ENCODE results near the gene PIP4K2C. TPM values are rescaled to one million over a fixed set of nuclear protein-coding genes. Genes with fewer than 3 reads are reported as not detected.

PIP4K2C gene
- total and polyA plus RNA-seq, 5 donors from 2014 or later, result 24.6 to 38.6 (median 32.1) TPM

GRCh38 chr12:57609101-57609780, 18.2 kb downstream of the PIP4K2C start:
- Histone ChIP-seq H3K4me1 (ENCODE audit: control insufficient read depth, insufficient read depth, low read length, poor library complexity, severe bottlenecking) (peaks cover 31% of the 10 kb centered on the region), H3K27me3 (ENCODE audit: control insufficient read depth, insufficient read depth, low read length) (peaks cover 3% of the 10 kb centered on the region), H3K27ac (ENCODE audit: insufficient read depth, low read length, poor library complexity, severe bottlenecking) (no peak overlapping the region), H3K36me3 (ENCODE audit: control insufficient read depth, insufficient read depth, low read length) (peaks cover 2% of the 10 kb centered on the region), H3K9me3 (ENCODE audit: control insufficient read depth in 2 of 2, low read length in 2 of 2) (no peaks in the 10 kb centered on the region), H3K4me3 (ENCODE audit: low read depth, low read length) (no peak overlapping the region)
- peaks cover 0 to 33% (median 4%) of the 10 kb centered on the region in 4 donors for H3K4me1 Mint-ChIP-seq
- peaks cover 33% of the 10 kb centered on the region for H3K27me3 Mint-ChIP-seq
- no peak for ATAC-seq (ENCODE audit: low read depth in 2 of 2)
- H3K36me3 Mint-ChIP-seq, result peaks cover 5% of the 10 kb centered on the region
- H3K27ac Mint-ChIP-seq, result no peak overlapping the region
- no peak for DNase-seq
- H3K4me3 Mint-ChIP-seq, result peak overlapping the region in 1 of 4 donors; percentile 24
- H3K9me3 Mint-ChIP-seq, result peaks cover 0 to 4% (median 0%) of the 10 kb centered on the region in 7 donors

GRCh38 chr12:57609781-57610553, 19.0 kb downstream of the PIP4K2C start:
- peaks cover 5% of the 10 kb centered on the region for H3K36me3 Mint-ChIP-seq
- H3K9me3 Mint-ChIP-seq, result peaks cover 0 to 4% (median 0%) of the 10 kb centered on the region in 7 donors
- Histone ChIP-seq H3K9me3 (ENCODE audit: control insufficient read depth in 2 of 2, low read length in 2 of 2) (no peaks in the 10 kb centered on the region), H3K4me1 (ENCODE audit: control insufficient read depth, insufficient read depth, low read length, poor library complexity, severe bottlenecking) (peaks cover 25% of the 10 kb centered on the region), H3K27me3 (ENCODE audit: control insufficient read depth, insufficient read depth, low read length) (peaks cover 3% of the 10 kb centered on the region), H3K4me3 (ENCODE audit: low read depth, low read length) (no peak overlapping the region), H3K27ac (ENCODE audit: insufficient read depth, low read length, poor library complexity, severe bottlenecking) (no peak overlapping the region), H3K36me3 (ENCODE audit: control insufficient read depth, insufficient read depth, low read length) (peaks cover 2% of the 10 kb centered on the region)
- H3K27me3 Mint-ChIP-seq, result peaks cover 38% of the 10 kb centered on the region
- H3K4me3 Mint-ChIP-seq, result peak overlapping the region; percentile 78 to 91 (median 80)
- peaks cover 0 to 28% (median 4%) of the 10 kb centered on the region in 4 donors for H3K4me1 Mint-ChIP-seq
- DNase-seq (no peak), ATAC-seq (ENCODE audit: low read depth in 2 of 2) (no peak)
- H3K27ac Mint-ChIP-seq, result no peak overlapping the region

- no peak for ATAC-seq (ENCODE audit: low read depth in 2 of 2)
- peak overlapping the region; percentile 78 to 91 (median 80) for H3K4me3 Mint-ChIP-seq
- Histone ChIP-seq H3K4me1 (ENCODE audit: control insufficient read depth, insufficient read depth, low read length, poor library complexity, severe bottlenecking) (peaks cover 19% of the 10 kb centered on the region), H3K4me3 (ENCODE audit: low read depth, low read length) (no peak overlapping the region), H3K36me3 (ENCODE audit: control insufficient read depth, insufficient read depth, low read length) (peaks cover 2% of the 10 kb centered on the region), H3K27me3 (ENCODE audit: control insufficient read depth, insufficient read depth, low read length) (peaks cover 3% of the 10 kb centered on the region), H3K9me3 (ENCODE audit: control insufficient read depth in 2 of 2, low read length in 2 of 2) (no peaks in the 10 kb centered on the region), H3K27ac (ENCODE audit: insufficient read depth, low read length, poor library complexity, severe bottlenecking) (no peak overlapping the region)
- peaks cover 0 to 21% (median 3%) of the 10 kb centered on the region in 4 donors for H3K4me1 Mint-ChIP-seq
- no peak overlapping the region for H3K27ac Mint-ChIP-seq
- no peak for DNase-seq
- H3K27me3 Mint-ChIP-seq, result peaks cover 44% of the 10 kb centered on the region
- peaks cover 5% of the 10 kb centered on the region for H3K36me3 Mint-ChIP-seq
- H3K9me3 Mint-ChIP-seq, result peaks cover 0 to 4% (median 0%) of the 10 kb centered on the region in 7 donors
Observed at GRCh38 chr12:57610554-57611107, 19.6 kb downstream of the PIP4K2C start.

- Histone ChIP-seq H3K4me3 (ENCODE audit: low read depth, low read length) (no peak within 1 kb of the TSS), H3K9me3 (ENCODE audit: control insufficient read depth in 2 of 2, low read length in 2 of 2) (no peaks in the 10 kb centered on the region), H3K4me1 (ENCODE audit: control insufficient read depth, insufficient read depth, low read length, poor library complexity, severe bottlenecking) (peaks cover 19% of the 10 kb centered on the region), H3K27me3 (ENCODE audit: control insufficient read depth, insufficient read depth, low read length) (peaks cover 3% of the 10 kb centered on the region), H3K36me3 (ENCODE audit: control insufficient read depth, insufficient read depth, low read length) (peaks cover 2% of the 10 kb centered on the region), H3K27ac (ENCODE audit: insufficient read depth, low read length, poor library complexity, severe bottlenecking) (no peak within 1 kb of the TSS)
- peak in 1 of 2 donors; percentile 45 for ATAC-seq (ENCODE audit: low read depth in 2 of 2)
- peak in 1 of 3 donors; percentile 37 for DNase-seq
- Mint-ChIP-seq H3K27ac (no peak within 1 kb of the TSS), H3K27me3 (peaks cover 50% of the 10 kb centered on the region), H3K4me3 (peak within 1 kb of the TSS; percentile 81 to 91 (median 85)), H3K36me3 (peaks cover 5% of the 10 kb centered on the region), H3K9me3 (peaks cover 0 to 4% (median 0%) of the 10 kb centered on the region in 7 donors), H3K4me1 (peaks cover 0 to 18% (median 2%) of the 10 kb centered on the region in 4 donors)
Observed at GRCh38 chr12:57611108-57611826, 20.3 kb downstream of the PIP4K2C start, which contains the start of gene ARHGEF25. Gene ARHGEF25, plus strand, starts transcription at chr12:57611435. Its CDS starts 460 bp downstream, at chr12:57611895.

- peaks cover 58% of the 10 kb centered on the region for H3K27me3 Mint-ChIP-seq
- DNase-seq (no peak), ATAC-seq (ENCODE audit: low read depth in 2 of 2) (no peak)
- H3K36me3 ChIP-seq (ENCODE audit: control insufficient read depth, insufficient read depth, low read length), result peaks cover 2% of the 10 kb centered on the region
- H3K27ac Mint-ChIP-seq, result no peak overlapping the region
- peaks cover 0 to 4% (median 0%) of the 10 kb centered on the region in 7 donors for H3K9me3 Mint-ChIP-seq
- no peak overlapping the region for H3K4me3 ChIP-seq (ENCODE audit: low read depth, low read length)
- H3K9me3 ChIP-seq (ENCODE audit: control insufficient read depth in 2 of 2, low read length in 2 of 2), result no peaks in the 10 kb centered on the region
- peaks cover 5% of the 10 kb centered on the region for H3K36me3 Mint-ChIP-seq
- peaks cover 3% of the 10 kb centered on the region for H3K27me3 ChIP-seq (ENCODE audit: control insufficient read depth, insufficient read depth, low read length)
- H3K27ac ChIP-seq (ENCODE audit: insufficient read depth, low read length, poor library complexity, severe bottlenecking), result no peak overlapping the region
- H3K4me1 Mint-ChIP-seq, result peaks cover 0 to 18% (median 2%) of the 10 kb centered on the region in 4 donors
- H3K4me3 Mint-ChIP-seq, result peak overlapping the region; percentile 78 to 87 (median 82)
- H3K4me1 ChIP-seq (ENCODE audit: control insufficient read depth, insufficient read depth, low read length, poor library complexity, severe bottlenecking), result peaks cover 19% of the 10 kb centered on the region
Observed at GRCh38 chr12:57611827-57612710, 21.1 kb downstream of the PIP4K2C start.

GRCh38 chr12:57612711-57613426, 21.9 kb downstream of the PIP4K2C start:
- H3K9me3 Mint-ChIP-seq, result peaks cover 0 to 4% (median 0%) of the 10 kb centered on the region in 7 donors
- DNase-seq (no peak), ATAC-seq (ENCODE audit: low read depth in 2 of 2) (no peak)
- Histone ChIP-seq H3K27me3 (ENCODE audit: control insufficient read depth, insufficient read depth, low read length) (peaks cover 10% of the 10 kb centered on the region), H3K4me3 (ENCODE audit: low read depth, low read length) (no peak overlapping the region), H3K36me3 (ENCODE audit: control insufficient read depth, insufficient read depth, low read length) (peaks cover 2% of the 10 kb centered on the region), H3K4me1 (ENCODE audit: control insufficient read depth, insufficient read depth, low read length, poor library complexity, severe bottlenecking) (peaks cover 19% of the 10 kb centered on the region), H3K27ac (ENCODE audit: insufficient read depth, low read length, poor library complexity, severe bottlenecking) (no peak overlapping the region), H3K9me3 (ENCODE audit: control insufficient read depth in 2 of 2, low read length in 2 of 2) (no peaks in the 10 kb centered on the region)
- H3K27ac Mint-ChIP-seq, result no peak overlapping the region
- H3K4me1 Mint-ChIP-seq, result peaks cover 0 to 15% (median 4%) of the 10 kb centered on the region in 4 donors
- H3K4me3 Mint-ChIP-seq, result peak overlapping the region in 2 of 4 donors; percentile 19 to 78
- peaks cover under 1% of the 10 kb centered on the region for H3K36me3 Mint-ChIP-seq
- H3K27me3 Mint-ChIP-seq, result peaks cover 66% of the 10 kb centered on the region

All from CD4-positive, CD25-positive, alpha-beta regulatory T cell (primary cell).